ENCODE results near the gene CXCL16.
"Not testable (repeated sequence)": the region's sequence is repeated elsewhere in the genome, so short reads cannot be mapped to it uniquely, and the experiment has no call there.

CXCL16 gene

DNA sequence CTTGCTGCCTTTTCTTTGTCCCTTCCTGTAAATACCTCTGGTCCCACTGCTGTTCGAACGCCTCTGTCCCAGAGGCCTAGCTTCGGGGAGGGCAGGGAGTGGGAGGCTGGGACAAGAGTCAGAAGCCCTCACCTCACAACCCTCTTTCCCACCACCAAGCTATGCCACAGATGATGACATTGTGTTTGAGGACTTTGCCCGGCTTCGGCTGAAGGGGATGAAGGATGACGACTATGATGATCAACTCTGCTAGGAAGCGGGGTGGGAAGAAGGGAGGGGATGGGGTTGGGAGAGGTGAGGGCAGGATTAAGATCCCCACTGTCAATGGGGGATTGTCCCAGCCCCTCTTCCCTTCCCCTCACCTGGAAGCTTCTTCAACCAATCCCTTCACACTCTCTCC, 18.9 kb downstream of the CXCL16 start:
- no peak for DNase-seq

DNA sequence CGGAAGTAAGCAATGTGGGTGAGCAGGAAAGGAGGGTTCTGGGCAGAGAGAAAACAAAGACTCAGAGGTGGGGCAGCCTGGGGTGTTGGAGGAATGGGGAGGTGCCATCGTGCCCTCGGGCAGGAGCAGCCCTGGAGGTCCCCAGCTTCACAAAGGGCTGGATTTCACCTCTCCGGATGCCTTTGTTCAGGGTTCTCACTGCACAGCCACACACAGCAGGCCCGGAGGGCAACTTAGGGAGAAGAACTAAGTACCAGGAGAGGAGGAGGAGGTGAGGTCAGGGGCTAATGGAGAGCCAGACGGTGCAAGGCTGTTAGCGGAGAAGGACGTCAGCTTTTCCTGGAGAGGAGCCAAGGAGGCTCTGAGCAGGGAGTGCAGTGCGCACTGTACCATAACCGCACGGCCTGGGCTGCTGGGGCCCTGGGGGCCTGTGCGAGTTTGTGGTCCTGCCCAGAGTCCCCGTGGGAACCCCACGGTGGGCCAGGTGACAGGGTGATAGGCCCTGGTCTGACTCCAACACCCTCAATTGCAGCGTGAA, 20.0 kb downstream of the CXCL16 start:
- DNase-seq: no peak

DNA sequence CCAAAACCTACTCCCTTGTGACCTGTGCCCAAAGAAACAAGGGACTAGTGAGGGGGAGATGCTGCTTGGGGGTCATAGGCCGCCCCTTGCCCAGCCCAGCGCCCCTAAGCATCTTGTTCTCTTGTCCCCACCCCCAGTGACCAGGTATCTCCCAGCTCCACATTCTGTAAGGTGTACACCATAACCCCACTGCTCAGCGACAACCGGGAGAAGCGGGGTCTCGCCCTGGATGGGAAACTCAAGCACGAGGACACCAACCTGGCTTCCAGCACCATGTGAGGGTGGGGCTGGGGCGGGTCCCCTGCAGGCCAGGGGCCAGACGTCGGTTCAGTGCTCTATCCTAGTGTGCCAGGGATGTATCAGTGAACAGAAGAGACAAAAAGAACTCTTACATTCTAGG, 20.6 kb downstream of the CXCL16 start:
- DNase-seq: no peak

DNA sequence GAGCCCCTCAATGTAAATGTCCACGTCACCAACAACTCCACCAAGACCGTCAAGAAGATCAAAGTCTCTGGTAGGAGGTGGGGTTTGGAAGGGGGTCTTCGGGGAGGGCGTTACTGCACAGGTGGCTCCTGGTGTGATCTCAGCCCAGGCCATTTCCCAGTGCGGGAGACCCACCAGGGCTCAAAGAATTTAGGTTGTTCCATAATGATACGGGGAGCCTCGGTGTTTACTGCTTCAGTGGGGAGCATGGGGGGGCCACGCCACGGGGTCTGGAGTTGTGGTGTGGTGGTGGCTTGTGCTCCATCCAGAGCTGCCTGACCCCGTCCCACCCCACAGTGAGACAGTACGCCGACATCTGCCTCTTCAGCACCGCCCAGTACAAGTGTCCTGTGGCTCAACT, 21.5 kb downstream of the CXCL16 start:
- no peak for DNase-seq

DNA sequence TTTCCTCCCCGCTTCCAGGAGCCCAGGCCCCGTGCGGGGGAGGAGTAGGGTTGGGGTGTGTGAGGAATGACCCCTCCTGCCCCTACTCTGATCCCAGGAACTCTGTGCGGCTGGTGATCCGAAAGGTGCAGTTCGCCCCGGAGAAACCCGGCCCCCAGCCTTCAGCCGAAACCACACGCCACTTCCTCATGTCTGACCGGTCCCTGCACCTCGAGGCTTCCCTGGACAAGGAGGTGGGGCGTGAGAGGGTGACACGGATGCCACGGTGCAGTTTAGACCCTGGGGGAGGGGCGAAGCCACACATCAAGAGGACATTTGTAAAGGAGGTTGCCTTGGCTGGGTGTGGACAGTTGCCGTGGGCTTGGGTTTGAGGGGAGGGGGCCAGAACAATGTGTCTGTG, 21.9 kb downstream of the CXCL16 start:
- no peak for DNase-seq

DNA sequence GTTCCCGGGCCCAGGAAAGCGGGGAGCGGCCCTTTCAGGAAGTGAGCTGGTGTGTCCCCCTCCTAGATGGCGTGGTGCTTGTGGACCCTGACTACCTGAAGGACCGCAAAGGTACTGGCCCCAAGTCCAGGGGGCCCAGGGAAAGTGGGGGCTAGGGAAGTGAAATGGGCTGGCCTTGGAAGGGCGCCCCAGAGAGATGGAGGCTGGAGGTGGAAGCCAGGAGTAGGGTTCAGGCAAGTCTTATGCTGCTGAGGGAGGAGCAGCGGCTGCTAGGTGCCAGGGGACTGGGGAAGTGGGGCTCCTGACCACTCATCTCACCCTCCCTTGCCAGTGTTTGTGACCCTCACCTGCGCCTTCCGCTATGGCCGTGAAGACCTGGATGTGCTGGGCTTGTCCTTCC, 23.6 kb downstream of the CXCL16 start:
- DNase-seq: no peak

DNA sequence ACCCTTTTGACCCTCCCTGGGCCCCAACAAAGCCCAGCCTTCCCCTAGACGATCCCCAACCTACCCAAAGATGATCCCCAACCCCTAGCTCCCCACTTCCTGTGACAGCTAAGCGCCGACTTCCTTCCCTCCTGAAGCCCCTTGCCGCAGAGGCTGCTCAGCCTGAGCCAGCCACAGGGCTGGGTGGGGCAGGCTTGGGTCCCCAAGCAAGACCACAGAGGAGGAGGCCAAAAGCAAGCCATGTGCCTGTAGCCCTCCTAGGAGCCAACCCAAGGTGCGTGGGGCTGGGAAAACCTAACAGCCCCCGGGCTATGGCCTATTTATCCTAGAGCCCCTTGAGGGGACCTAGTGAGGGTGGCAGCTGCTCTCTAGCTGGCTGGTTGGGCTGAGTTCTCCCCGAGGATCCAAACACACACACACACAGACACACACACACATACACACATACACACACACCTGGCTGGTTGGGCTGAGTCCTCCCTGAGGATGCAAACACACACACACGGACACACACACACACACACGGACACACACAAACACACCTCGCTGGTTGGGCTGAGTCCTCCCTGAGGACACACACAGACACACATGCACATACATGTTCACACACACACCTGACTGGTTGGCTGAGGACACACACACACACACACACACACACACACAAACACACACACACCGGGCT, 24.5 kb downstream of the CXCL16 start:
- DNase-seq: peak; percentile 78

DNA sequence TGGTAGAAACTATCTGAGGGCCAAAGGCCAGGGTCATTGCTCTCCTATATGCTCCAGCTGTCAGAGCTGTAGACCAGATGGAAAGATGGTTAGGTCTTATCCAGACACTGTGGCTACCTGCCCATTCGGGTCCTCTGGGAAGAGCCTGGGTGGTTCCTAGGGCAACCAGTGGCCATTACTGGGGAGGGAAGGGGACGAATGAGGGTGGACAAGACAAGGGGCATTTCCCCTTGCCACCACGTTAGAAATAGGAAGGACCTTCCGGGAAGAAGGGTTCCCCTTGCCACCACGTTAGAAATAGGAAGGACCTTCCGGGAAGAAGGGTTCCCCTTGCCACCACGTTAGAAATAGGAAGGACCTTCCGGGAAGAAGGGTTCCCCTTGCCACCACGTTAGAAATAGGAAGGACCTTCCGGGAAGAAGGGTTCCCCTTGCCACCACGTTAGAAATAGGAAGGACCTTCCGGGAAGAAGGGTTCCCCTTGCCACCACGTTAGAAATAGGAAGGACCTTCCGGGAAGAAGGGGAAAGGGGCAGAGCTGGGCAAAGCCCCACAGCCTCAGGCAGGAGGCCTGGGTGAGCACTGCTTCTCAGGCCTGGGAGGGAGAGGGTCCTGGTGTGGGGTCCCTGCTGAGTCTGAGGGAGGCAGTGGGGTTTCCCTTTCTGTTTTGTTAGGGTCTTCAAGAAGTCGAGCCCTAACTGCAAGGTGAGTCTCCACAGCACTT, 25.2 kb downstream of the CXCL16 start:
- not testable (repeated sequence) for DNase-seq

DNA sequence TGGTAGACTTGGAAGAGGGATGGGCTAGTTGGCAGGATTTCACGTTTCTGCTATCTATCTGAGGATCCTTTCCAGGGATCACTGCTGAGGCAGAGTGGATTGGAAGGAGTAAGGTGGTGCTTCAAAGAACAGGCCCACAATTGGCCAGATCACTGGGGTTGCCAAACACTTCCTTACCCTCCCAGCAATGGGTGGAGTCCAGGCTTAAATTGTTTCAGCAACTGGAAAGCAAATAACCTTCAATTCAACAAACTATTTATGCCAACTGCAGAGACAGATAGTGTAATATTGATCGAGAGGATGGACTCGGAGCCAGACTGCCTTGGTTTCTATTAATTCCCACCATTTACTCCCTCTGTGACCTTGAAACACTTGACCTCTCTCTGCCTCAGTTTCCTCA, 27.2 kb downstream of the CXCL16 start:
- DNase-seq: no peak

DNA sequence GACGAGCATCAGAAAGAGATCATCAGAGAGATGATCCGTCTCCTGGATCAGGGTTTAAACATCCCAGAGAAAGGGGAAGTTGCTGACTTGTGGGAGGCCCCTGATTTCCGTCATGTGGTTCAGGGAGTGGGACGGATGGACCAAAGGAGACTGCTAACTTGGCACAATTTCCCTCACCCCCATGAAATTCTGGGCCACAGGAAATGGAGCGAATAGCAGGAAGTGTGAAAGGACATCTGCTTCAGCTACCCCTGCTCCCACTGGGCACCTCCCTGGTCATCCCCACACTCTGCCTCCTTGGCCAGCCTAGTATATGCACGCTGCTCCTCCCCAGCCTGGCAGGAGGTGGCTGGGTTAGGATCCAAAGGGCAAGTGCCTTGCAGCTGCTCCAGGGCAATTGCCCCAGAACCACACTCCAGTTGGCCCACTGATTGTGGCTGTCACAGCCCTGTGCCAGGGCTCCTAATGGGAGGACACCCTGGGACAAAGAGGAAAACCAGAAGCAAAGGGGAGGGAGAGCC, 28.0 kb downstream of the CXCL16 start:
- DNase-seq: no peak

DNA sequence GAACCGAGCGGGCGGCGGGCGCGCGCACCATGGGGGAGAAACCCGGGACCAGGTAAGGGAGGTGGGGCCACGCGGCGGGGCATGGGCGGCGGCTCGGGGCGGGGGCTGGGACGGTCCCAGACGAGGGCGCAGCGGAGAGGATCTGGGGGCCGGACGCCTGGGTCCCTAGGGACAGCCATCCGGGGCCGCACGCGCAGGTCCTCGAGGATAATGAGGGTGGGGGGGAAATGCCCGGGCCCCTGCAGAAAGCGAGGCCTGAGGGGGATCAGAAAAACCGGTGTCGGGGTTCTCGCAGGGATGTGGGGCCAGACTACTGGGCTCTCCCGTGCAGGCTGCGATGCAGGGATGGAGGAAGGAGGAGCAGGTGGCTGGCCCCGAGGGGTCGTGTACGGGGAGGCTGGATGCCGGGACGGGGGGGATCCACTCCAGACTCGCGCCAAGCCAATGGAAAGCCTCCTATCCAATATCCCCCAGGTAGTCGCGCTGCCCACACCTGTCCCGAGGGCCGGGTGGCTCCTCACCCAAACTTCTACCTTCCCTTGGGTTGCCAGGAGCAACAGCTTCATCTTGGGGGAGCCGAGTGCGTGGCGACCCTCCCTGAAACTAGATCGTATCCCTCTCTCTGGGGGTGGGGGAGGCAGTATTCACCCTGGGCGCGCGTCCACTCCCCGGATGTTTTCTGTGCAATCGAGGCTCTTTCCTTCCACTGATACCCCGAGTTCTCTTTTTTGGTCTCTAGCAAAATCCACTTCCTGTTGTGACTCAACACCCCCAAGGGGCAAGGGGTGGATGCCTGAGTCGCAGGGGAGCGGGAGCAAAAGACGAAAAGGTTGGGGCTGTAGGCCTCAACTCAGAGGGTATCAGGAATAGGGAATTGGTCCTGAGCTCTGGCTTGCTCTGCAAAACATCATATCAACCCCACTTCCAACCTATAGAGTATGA, 28.8 kb downstream of the CXCL16 start:
- peak; percentile 76 for DNase-seq

DNA sequence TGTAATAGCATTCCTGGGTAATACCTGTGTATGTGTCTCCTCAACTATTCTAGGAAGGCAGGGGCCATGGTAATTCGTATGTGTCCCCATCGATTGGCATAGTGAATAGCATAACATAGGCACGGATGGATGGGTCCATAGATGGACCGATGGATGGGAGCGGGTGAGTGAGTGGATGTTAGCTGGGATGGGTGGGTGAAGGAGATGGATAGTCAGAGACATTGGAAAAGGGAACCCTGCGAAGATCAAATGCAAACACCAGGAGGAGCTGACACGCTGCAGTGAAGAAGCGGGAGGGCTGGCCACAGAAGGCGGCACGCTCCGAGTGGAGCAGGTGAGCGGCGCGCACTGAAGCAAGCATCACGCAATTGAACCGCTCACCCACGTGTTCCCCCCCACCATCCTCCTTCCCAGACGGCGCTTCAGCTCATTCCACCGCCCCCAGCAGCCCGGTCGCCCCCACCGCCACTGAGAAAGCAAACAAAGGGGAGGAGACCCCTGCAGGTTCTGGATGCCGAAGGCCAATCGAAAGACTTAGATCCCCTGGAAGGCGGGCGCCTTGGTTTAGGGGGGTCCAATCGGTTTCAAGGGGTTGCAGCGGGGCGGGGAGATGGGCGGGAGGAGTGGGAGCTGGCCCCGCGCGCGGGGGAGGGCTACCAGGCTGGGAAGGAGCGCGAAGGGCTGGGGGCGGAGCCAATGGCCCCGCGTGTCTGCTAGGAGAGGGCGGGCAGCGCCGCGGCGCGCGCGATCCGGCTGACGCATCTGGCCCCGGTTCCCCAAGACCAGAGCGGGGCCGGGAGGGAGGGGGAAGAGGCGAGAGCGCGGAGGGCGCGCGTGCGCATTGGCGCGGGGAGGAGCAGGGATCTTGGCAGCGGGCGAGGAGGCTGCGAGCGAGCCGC, 29.7 kb downstream of the CXCL16 start, which contains the start of gene ARRB2:
Gene ARRB2 (plus strand): TSS at position 839 of the 899 bp plus-strand sequence. CDS start 90 bp downstream, outside the sequence.
- DNase-seq: peak; percentile 99

DNA sequence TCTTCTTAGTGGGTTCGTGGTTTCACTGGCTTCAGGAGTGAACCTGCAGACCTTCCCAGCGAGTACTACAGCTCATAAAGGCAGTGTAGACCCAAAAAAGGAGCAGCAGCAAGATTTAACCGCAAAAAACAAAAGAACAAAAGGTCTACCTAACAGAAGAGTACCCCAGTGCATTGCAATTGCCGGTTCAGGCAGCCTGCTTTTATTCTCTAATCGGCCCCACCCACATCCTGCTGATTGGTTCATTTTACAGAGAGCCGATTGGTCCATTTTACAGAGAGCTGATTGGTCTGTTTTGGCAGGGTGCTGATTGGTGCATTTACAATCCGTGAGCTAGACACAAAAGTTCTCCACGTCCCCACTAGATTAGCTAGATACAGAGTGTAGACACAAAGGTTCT, 31.3 kb downstream of the CXCL16 start:
- peak; percentile 74 for DNase-seq

DNA sequence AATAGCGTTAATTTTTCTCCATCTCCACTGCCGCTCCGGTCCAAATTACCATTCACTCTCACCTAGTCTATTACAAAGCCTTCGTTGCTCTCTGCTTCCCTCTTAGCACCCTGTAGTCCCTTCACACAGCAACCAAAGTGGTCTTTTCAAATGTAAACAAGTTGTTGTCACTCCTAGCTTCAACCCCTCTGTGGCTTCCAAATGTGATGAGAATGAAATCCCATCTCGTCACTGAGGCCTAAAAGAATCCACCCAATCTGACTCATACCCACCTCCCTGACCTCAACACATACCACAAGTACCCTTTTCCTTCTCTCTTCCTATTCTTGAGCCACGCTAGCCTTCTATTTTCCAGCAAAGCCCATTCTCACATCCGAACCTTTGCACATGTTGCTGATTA, 33.6 kb downstream of the CXCL16 start:
- no peak for DNase-seq

DNA sequence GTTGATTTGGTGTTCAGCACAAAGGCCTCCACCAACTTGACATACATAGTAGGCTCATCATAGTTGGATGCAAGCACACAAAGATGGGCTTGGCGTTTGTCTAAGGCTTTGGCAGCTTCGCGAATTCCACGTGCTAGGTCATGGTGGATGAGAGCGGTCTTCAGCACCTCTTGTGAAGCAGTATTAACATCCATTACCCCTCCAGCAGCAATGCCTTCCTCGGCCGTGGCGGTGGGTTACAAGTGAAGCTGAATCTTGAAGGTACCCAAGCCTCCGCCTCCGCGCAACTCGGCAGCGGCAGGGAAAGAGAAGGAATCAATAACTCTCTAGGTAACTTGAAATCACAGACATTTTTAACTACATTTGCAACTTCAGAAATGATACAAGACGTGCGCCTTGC, 34.7 kb downstream of the CXCL16 start:
- DNase-seq: no peak

DNA sequence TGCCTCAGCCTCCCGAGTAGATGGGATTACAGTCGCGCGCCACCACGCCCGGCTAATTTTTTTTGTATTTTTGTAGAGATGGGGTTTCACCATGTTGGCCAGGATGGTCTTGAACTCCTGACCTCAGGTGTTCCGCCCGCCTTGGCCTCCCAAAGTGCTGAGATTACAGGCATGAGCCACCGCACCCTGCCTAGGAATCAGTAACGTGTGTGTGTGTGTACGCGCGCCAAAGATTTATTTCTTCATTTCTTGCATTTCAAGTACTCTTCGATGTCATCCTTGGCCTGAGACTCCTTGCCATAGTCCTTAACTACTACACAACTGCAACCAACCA, 35.2 kb downstream of the CXCL16 start:
- not testable (repeated sequence) for DNase-seq

DNA sequence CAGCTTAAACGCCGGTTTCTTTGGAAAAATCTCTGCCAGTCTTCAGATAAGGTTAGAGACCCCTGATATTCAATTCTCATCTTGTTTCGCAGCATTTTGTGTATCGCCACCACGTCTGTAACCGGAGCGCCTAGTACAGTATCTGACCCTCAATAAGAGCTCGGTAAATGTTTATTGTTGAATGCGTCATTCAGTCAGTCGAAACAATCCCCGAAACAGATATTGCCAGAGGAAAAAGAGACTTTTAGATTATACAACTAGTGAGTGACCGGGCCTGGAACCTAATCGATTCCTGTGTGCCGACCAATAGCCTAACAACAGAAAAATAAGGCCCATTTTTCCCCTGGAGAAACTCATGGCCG, 36.4 kb downstream of the CXCL16 start:
- DNase-seq: no peak

DNA sequence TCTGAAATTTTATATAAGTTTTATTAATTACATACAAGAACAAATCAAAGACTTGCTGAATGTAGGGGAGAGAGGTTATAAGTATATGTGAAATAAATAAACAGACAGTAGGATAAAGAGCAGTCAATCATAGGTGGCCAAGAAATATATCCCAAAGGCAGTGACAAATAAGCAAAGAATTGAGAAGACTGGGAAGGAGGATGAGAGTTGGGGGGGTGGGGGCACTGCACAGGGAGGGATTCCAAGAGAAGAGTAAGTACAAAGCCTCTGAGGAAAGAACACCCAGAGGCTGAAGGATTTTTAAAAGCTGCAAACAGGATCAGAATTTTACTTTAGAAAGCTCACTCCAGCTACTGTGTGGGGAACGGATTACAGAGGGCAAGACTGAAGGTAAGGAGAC, 38.6 kb downstream of the CXCL16 start:
- DNase-seq: no peak

DNA sequence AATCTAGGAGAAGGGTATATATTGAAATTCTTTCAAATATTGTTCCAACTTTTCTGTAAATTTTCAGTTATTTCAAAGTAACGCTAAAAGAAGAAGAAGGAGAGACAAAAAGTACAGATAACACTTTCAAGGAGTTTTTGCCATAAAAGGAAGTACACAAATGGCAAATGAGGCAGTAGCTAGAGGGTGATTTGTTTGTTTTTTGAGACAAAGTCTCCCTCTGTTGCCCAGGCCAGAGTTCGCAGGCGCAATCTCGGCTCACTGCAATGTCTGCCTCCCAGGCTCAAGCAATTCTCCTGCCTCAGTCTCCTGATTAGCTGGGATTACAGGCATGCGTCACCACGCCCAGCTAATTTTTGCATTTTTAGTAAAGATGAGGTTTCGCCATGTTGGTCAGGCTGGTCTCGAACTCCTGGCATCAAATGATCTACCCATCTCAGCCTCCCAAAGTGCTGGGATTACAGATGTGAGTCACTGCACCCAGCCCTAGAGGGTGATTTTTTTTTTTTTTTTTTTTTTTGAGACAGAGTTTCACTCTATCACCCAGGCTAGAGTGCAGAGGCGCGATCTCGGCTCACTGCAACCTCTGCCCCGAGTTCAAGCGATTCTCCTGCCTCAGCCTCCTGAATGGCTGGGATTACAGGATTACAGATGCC, 40.2 kb downstream of the CXCL16 start:
- not testable (repeated sequence) for DNase-seq

DNA sequence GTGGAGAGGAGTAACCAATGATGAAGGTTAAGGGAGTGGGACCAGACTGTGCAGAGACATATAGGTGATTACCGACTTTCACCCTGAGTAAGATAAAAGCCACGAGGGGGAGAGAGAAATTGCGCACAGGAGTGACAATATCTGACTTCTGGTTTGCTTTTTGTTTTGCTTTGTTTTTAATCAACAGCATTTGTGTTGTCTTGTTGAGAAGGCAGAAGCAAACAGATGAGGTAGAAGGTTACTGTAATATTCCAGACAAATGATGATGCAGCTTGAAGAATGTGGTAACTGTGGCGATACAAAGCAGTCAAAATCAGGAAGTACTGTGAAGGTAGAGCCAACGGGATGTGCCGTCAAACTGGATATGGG, 43.3 kb downstream of the CXCL16 start:
- no peak for DNase-seq

DNA sequence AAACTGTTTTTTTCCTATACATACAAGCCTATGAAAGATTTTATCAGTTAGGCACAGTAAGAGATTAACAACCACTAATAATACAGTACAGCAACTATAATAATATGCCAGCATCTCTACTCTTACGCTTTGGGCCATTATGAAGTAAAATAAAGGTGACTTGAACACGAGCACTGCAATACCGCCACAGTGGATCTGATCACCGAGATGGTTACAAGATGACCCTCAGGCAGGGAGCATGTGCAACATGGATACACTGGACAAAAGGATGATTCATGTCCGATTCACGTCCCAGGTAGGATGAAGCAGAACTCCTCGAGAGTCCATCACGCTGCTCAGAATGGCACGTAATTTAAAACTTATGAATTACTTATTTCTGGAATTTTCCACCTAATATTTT, 46.3 kb downstream of the CXCL16 start:
- DNase-seq: peak; percentile 2

DNA sequence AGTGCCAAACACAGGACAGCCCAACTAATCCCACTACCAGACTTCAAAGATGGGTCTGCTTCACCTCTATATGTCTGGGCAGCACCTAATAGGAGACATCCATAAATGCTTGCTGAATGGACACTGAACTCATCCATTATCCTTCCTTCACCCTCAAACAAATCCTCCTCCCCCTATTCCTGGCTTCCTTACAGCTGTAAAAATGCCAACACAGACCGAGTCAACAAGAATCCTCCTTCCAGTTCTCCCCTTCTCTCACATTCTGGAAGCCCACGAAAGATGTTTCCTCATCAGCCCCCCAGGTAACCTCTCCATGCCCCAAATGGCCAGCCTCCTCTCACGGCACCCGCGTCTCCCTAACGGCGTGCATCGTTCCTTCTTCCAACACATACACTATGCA, 48.0 kb downstream of the CXCL16 start:
- no peak for DNase-seq
